Posterior vena cava (tissue), 2 donors: ENCODE data around the gene VWA5B1. TPM values are rescaled to one million over a fixed set of nuclear protein-coding genes. Genes with fewer than 3 reads are reported as not detected.

Experiments used
- DNase-seq: peaks from one replicate; pipeline ENCODE4 v3.0.0-alpha.2; 2020; ENCODE audit warnings: low spot score
- intact Hi-C, 2 donors: fragments of 100-400 bp; cut with DNase I; formaldehyde crosslinking; loops; one replicate each; pipeline versions ENCODE4 v1.14.1 to v1.14.2; 2022 to 2023
- total RNA-seq, 2 donors: library from RNA; stranded (reverse); fragmentation: NEBNext Ultra II Directional; extraction: Animal tissue kit (Norgen Biotek cat#: 25700); gene quantifications; one replicate each; pipeline ENCODE4 v1.2.1, GENCODE V29; 2021
- donor health status: DM: yes; HTN: yes; CAD: no.
- donor health status: DM: yes; HTN: yes; CAD: no.

VWA5B1 gene
- total RNA-seq, 2 donors from 2014 or later = not detected

GRCh38 chr1:20318971-20319370, 28.3 kb downstream of the VWA5B1 start:
- intact Hi-C loops = no loop called here

GRCh38 chr1:20319456-20320220, 29.0 kb downstream of the VWA5B1 start:
- intact Hi-C loops = no loop called here
- peak; percentile 44 for DNase-seq

More at GRCh38 chr1:20318971-20319370, 28.3 kb downstream of the VWA5B1 start:
- no peak for DNase-seq

- intact Hi-C loops = no loop called here
- peak; percentile 17 for DNase-seq
Observed at GRCh38 chr1:20320704-20321103, 30.0 kb downstream of the VWA5B1 start.

GRCh38 chr1:20321573-20321972, 30.9 kb downstream of the VWA5B1 start:
- peak; percentile 46 for DNase-seq
- intact Hi-C loops = no loop called here

GRCh38 chr1:20322081-20322824, 31.6 kb downstream of the VWA5B1 start:
- peak; percentile 17 for DNase-seq
- intact Hi-C loops = no loop called here

- intact Hi-C loops = no loop called here
- DNase-seq = peak; percentile 61
Observed at GRCh38 chr1:20322825-20323612, 32.3 kb downstream of the VWA5B1 start.

GRCh38 chr1:20323613-20323920, 32.9 kb downstream of the VWA5B1 start:
- intact Hi-C loops = no loop called here
- no peak for DNase-seq

GRCh38 chr1:20324704-20325406, 34.2 kb downstream of the VWA5B1 start:
- peak; percentile 35 for DNase-seq
- intact Hi-C loops = no loop called here

- no peak for DNase-seq
- intact Hi-C loops = no loop called here
Observed at GRCh38 chr1:20325407-20325843, 34.8 kb downstream of the VWA5B1 start.

GRCh38 chr1:20325844-20326420, 35.3 kb downstream of the VWA5B1 start:
- intact Hi-C loops = no loop called here
- DNase-seq = no peak

- DNase-seq = peak; percentile 17
- intact Hi-C loops = no loop called here
Observed at GRCh38 chr1:20327467-20327866, 36.8 kb downstream of the VWA5B1 start.

GRCh38 chr1:20328201-20328600, 37.5 kb downstream of the VWA5B1 start:
- DNase-seq = peak; percentile 47
- intact Hi-C loops = no loop called here

GRCh38 chr1:20329793-20330542, 39.3 kb downstream of the VWA5B1 start:
- intact Hi-C loops = no loop called here
- DNase-seq = peak; percentile 26

- DNase-seq = peak; percentile 1
Observed at GRCh38 chr1:20334103-20334502, 43.4 kb downstream of the VWA5B1 start.

GRCh38 chr1:20336105-20336605, 45.5 kb downstream of the VWA5B1 start:
- peak; percentile 70 for DNase-seq
- intact Hi-C loops = no loop called here

More at GRCh38 chr1:20334103-20334502, 43.4 kb downstream of the VWA5B1 start:
- intact Hi-C loops = no loop called here

- DNase-seq = peak; percentile 48
Observed at GRCh38 chr1:20337581-20337980, 46.9 kb downstream of the VWA5B1 start.

GRCh38 chr1:20339811-20340457, 49.3 kb downstream of the VWA5B1 start:
- intact Hi-C loops = no loop called here
- DNase-seq = peak; percentile 43

More at GRCh38 chr1:20337581-20337980, 46.9 kb downstream of the VWA5B1 start:
- intact Hi-C loops = no loop called here
